ENCODE data around the gene HOXA6.

Gene HOXA6

GRCh38 chr7:27149842-27150567, 2.4 kb upstream of the HOXA6 start:
- no peak for DNase-seq

- DNase-seq, result no peak
Observed at GRCh38 chr7:27148756-27149641, 1.4 kb upstream of the HOXA6 start.

GRCh38 chr7:27148031-27148755, 619 bp upstream of the HOXA6 start:
- no peak for DNase-seq

GRCh38 chr7:27146491-27147198, 929 bp downstream of the HOXA6 start:
- no peak for DNase-seq

GRCh38 chr7:27145914-27146412, 1.6 kb downstream of the HOXA6 start:
- no peak for DNase-seq

GRCh38 chr7:27145165-27145913, 2.2 kb downstream of the HOXA6 start:
- no peak for DNase-seq

GRCh38 chr7:27144781-27145164, 2.8 kb downstream of the HOXA6 start:
- no peak for DNase-seq

GRCh38 chr7:27143950-27144780, 3.4 kb downstream of the HOXA6 start:
- no peak for DNase-seq

- no peak for DNase-seq
Observed at GRCh38 chr7:27143023-27143949, 4.3 kb downstream of the HOXA6 start, which contains the start of gene HOXA5. Gene HOXA5, minus strand, starts transcription at chr7:27143681. Its CDS starts 74 bp downstream, at chr7:27143607.

- no peak for DNase-seq
Observed at GRCh38 chr7:27142580-27143022, 5.0 kb downstream of the HOXA6 start.

- DNase-seq, result no peak
Observed at GRCh38 chr7:27141923-27142579, 5.5 kb downstream of the HOXA6 start.

- no peak for DNase-seq
Observed at GRCh38 chr7:27141137-27141922, 6.2 kb downstream of the HOXA6 start.

GRCh38 chr7:27140126-27140857, 7.3 kb downstream of the HOXA6 start:
- no peak for DNase-seq

- no peak for DNase-seq
Observed at GRCh38 chr7:27139334-27140125, 8.0 kb downstream of the HOXA6 start.

- no peak for DNase-seq
Observed at GRCh38 chr7:27138985-27139333, 8.6 kb downstream of the HOXA6 start.

GRCh38 chr7:27138472-27138871, 9.1 kb downstream of the HOXA6 start:
- no peak for DNase-seq

Measured in fibroblast of skin of back (primary cell).